Measurements from ENCODE around the gene MAN1A1. TPM values are rescaled to one million over a fixed set of nuclear protein-coding genes. Genes with fewer than 3 reads are reported as not detected.

Gene MAN1A1
- total RNA-seq, 4 donors from 2014 or later = 19.0 to 34.8 (median 21.1) TPM

DNA sequence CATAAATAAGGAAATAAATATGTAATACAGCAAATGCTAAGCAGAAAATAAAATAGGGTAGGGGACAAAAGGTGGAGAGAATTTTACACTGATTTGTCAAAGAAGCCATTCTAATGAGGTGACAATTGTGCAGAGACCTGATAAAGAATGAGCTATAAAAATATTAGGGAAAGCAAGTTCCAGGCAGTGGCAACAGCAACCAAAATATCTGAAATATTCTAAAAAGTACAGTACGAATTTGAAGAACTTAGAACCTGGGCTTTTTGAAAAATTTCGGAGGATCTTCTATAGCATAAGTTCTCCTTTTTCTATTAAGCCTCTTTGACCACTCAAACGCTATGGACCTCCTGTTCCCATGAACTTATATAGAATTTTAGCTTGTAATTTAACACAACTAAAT is 173.1 kb downstream of the MAN1A1 start:
- no peak for TF ChIP-seq POLR2A (IDR thresholded peaks at IDR 0.05)
- TF ChIP-seq, protein P1, sequence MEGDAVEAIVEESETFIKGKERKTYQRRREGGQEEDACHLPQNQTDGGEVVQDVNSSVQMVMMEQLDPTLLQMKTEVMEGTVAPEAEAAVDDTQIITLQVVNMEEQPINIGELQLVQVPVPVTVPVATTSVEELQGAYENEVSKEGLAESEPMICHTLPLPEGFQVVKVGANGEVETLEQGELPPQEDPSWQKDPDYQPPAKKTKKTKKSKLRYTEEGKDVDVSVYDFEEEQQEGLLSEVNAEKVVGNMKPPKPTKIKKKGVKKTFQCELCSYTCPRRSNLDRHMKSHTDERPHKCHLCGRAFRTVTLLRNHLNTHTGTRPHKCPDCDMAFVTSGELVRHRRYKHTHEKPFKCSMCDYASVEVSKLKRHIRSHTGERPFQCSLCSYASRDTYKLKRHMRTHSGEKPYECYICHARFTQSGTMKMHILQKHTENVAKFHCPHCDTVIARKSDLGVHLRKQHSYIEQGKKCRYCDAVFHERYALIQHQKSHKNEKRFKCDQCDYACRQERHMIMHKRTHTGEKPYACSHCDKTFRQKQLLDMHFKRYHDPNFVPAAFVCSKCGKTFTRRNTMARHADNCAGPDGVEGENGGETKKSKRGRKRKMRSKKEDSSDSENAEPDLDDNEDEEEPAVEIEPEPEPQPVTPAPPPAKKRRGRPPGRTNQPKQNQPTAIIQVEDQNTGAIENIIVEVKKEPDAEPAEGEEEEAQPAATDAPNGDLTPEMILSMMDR (IDR thresholded peaks at IDR 0.05 in 4 of 5, conservative IDR thresholded peaks at IDR 0.05 in 1 of 5) = no peak
- Histone ChIP-seq H3K4me3 (no peak overlapping the region), H3K27ac (no peak overlapping the region), H3K27me3 (no peaks in the 10 kb centered on the region), H3K36me3 (no peaks in the 10 kb centered on the region), H3K4me1 (no peaks in the 10 kb centered on the region), H3K9me3 (no peaks in the 10 kb centered on the region)
- no peak for ATAC-seq
- intact Hi-C loops (cut with DNase I; ENCODE audit: low total_unique reads) (no loop called here), in situ Hi-C loops (cut with MboI; ENCODE audit: low sequenced_read_pairs in 4 of 4) (no loop called here)
- DNase-seq = no peak

DNA sequence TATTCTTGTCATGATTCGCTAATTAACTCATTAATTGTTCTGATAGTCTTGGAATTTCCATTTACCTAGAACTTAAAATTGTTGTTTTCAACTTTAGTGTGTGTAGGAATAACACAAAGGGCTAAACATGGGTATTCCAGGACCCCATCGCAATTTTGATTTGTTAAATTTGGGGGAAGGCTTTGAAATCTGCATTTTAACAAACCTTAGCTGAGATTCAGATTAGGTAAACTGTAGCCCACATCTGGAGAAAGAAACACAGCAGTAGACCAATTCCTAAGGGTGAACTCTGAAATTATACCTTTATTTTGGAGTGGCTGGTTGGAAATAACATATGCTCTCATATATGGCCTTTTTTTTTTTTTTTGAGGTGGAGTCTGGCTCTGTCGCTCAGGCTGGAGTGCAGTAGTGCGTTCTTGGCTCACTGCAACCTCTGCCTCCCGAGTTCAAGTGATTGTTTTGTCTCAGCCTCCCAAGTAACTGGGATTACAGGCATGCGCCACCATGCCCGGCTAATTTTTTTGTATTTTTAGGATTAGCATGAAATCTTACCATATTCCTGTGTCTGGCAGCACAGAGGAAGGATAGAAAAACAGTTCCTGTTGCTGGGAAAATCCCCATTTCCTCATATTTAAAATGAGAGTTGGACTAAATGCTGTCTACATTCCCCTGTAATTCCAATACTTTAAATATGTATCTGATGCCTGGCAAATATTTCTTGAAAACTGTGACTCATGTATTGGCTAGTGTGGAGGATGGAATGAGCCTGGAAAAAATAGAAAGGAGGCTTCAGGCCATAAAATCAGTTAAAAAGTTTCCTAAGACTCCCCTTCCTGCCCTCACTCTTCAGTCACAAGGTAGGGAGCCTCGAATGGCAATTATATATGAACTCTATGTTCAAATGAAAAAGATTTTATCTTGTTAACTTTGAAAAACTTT is 174.4 kb downstream of the MAN1A1 start:
- TF ChIP-seq, protein P1 (IDR thresholded peaks at IDR 0.05 in 4 of 5, conservative IDR thresholded peaks at IDR 0.05 in 1 of 5) = no peak
- TF ChIP-seq POLR2A (IDR thresholded peaks at IDR 0.05) = no peak
- ATAC-seq (no peak), DNase-seq (no peak)
- Histone ChIP-seq H3K9me3 (no peaks in the 10 kb centered on the region), H3K36me3 (no peaks in the 10 kb centered on the region), H3K4me3 (no peak overlapping the region), H3K27ac (no peak overlapping the region), H3K4me1 (no peaks in the 10 kb centered on the region), H3K27me3 (no peaks in the 10 kb centered on the region)
- intact Hi-C loops (cut with DNase I; ENCODE audit: low total_unique reads) = no loop called here
- in situ Hi-C loops (cut with MboI; ENCODE audit: low sequenced_read_pairs in 4 of 4) = no loop called here

DNA sequence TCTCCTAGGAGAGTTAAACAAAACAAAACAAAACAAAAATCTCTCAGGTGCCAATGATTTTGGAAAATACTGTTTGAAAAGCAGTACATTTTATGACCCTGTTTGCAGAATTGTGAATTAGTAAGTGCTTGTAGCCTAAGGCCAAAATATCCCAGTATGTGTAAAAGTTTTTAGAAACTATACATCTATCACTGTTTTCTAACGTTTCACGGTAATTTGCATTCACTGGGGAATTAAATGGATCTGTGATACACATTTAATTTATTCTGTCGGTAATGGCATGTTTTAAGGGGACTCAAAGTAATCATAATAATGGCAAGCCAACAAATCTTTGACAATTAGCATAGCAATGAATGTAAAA is 175.5 kb downstream of the MAN1A1 start:
- TF ChIP-seq POLR2A (IDR thresholded peaks at IDR 0.05) = no peak
- TF ChIP-seq, protein P1 (IDR thresholded peaks at IDR 0.05 in 4 of 5, conservative IDR thresholded peaks at IDR 0.05 in 1 of 5) = no peak
- H3K27me3 ChIP-seq = no peaks in the 10 kb centered on the region
- no peaks in the 10 kb centered on the region for H3K9me3 ChIP-seq
- DNase-seq (no peak), ATAC-seq (no peak)
- intact Hi-C loops (cut with DNase I; ENCODE audit: low total_unique reads) (no loop called here), in situ Hi-C loops (cut with MboI; ENCODE audit: low sequenced_read_pairs in 4 of 4) (no loop called here)
- H3K27ac ChIP-seq = no peak overlapping the region
- H3K36me3 ChIP-seq = no peaks in the 10 kb centered on the region
- H3K4me1 ChIP-seq = no peaks in the 10 kb centered on the region
- H3K4me3 ChIP-seq = no peak overlapping the region

DNA sequence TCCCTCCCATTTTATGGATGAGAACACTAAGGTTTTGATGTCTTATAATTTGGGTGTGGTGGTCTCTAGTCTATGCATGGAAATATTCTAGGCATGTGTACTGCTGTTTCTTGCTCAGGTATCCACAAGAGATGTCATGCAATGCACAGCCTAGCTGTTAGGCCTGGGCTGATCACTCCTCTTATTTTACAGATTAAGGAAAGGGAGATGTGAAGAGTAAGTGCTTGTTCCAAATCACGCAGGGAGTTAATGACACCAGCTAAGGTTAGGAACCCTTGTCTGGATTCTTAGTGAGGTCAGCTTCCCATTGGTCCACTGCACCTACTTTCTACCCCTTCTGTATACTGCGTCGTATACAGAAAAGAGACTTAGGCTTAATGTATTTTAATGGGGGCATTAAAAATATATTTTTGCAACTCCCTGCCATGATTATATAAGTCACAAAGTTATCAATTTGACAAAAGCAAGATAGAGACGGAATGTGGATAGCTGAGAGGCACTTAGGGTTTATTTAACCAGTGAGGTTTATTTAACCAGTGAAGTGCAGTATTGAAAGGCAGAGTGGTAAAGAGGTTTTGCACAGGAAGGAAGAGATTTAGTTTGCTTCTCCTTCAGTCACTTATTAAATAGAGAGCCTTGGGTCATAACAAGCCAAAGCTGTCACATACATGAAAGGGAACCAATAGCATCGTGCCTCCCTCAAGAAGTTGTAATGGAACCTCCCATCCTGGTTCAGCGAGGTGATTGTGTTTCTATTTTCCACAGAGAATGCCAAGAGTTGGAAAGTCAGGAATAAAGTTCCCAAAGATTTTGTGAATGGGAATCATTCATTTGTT is 176.1 kb downstream of the MAN1A1 start:
- Histone ChIP-seq H3K4me1 (no peaks in the 10 kb centered on the region), H3K4me3 (no peak overlapping the region), H3K27me3 (no peaks in the 10 kb centered on the region), H3K27ac (no peak overlapping the region), H3K9me3 (no peaks in the 10 kb centered on the region), H3K36me3 (no peaks in the 10 kb centered on the region)
- TF ChIP-seq POLR2A (IDR thresholded peaks at IDR 0.05) = no peak
- TF ChIP-seq, protein P1 (IDR thresholded peaks at IDR 0.05 in 4 of 5, conservative IDR thresholded peaks at IDR 0.05 in 1 of 5) = no peak
- DNase-seq (no peak), ATAC-seq (no peak)
- intact Hi-C loops (cut with DNase I; ENCODE audit: low total_unique reads) = no loop called here
- in situ Hi-C loops (cut with MboI; ENCODE audit: low sequenced_read_pairs in 4 of 4) = no loop called here

Data from gastrocnemius medialis (tissue), 4 donors.